Measurements from ENCODE around the gene SLC25A30. TPM values are rescaled to one million over a fixed set of nuclear protein-coding genes. Genes with fewer than 3 reads are reported as not detected.
A peak's percentile ranks its signal among the peaks of the same experiment; 100 is the strongest.

Gene SLC25A30
- total and polyA plus RNA-seq, 2 of the 13 experiments (the other 11 are each of a cell fraction or from before 2014, with no cell fraction given) = 19.6 to 22.5 TPM

- TF ChIP-seq ZNF142 (CRISPR knock-in tag; IDR thresholded peaks at IDR 0.05) (no peak), HMG20A (CRISPR knock-in tag; IDR thresholded peaks at IDR 0.05; ENCODE audit: borderline replicate concordance) (0 out of 2 replicates have a peak, but pooled peaks have one; percentile 17), MAFG (CRISPR knock-in tag; IDR thresholded peaks at IDR 0.05) (0 out of 2 replicates have a peak, but pooled peaks have one; percentile 20), PRPF4 (IDR thresholded peaks at IDR 0.05; ENCODE audit: low read depth, low read length, poor library complexity, severe bottlenecking) (peak; percentile 52), ELF3 (CRISPR knock-in tag; IDR thresholded peaks at IDR 0.05) (peak; percentile 78), ZUFSP (CRISPR knock-in tag; IDR thresholded peaks at IDR 0.05; ENCODE audit: borderline replicate concordance) (no peak), ATF7-NPFF (CRISPR knock-in tag; IDR thresholded peaks at IDR 0.05; ENCODE audit: low read depth) (0 out of 2 replicates have a peak, but pooled peaks have one; percentile 28), DZIP1 (CRISPR knock-in tag; IDR thresholded peaks at IDR 0.05) (peak; percentile 52; the same call in 1 of the 2 replicates), ZNF691 (CRISPR knock-in tag; IDR thresholded peaks at IDR 0.05; ENCODE audit: borderline replicate concordance, low read depth) (no peak), ZSCAN29 (CRISPR knock-in tag; conservative IDR thresholded peaks at IDR 0.05) (no peak), MEF2D (CRISPR knock-in tag; IDR thresholded peaks at IDR 0.05) (no peak), ZBTB34 (CRISPR knock-in tag; IDR thresholded peaks at IDR 0.05) (no peak), TCF7 (IDR thresholded peaks at IDR 0.05; ENCODE audit: low read depth) (peak; percentile 34), SP1 (IDR thresholded peaks at IDR 0.05) (no peak), SP1 (CRISPR knock-in tag; IDR thresholded peaks at IDR 0.05) (peak; percentile 77), NFATC3 (CRISPR knock-in tag; IDR thresholded peaks at IDR 0.05) (no peak)
Observed at GRCh38 chr13:45464687-45465453, 46.7 kb upstream of the SLC25A30 start, which contains the start of gene COG3 (continued).

All from HepG2 (cell line).